Smooth muscle cell (in vitro differentiated cells): ENCODE data around the gene EEF1AKMT1. TPM values are rescaled to one million over a fixed set of nuclear protein-coding genes. Genes with fewer than 3 reads are reported as not detected.

Experiments used
- DNase-seq: peaks from one replicate; lab custom pipeline; 2025; ENCODE audit not compliant: unreplicated experiment; lab: John Stamatoyannopoulos, UW
- H2AFZ ChIP-seq: fragments of 200-600 bp; sonication (generic); 2 replicates; pipeline ENCODE4 v1.6.0; 2016; ENCODE audit warnings: antibody characterized with exemption, low read depth, mild to moderate bottlenecking
- H3F3A ChIP-seq: fragments of 200-600 bp; sonication (generic); 2 replicates; pipeline ENCODE4 v1.6.0; 2017; ENCODE audit warnings: antibody characterized with exemption, low read depth
- H3K27ac ChIP-seq: fragments of 200-600 bp; sonication (generic); 2 replicates; pipeline ENCODE4 v1.5.1; 2016; ENCODE audit warnings: low read depth, mild to moderate bottlenecking
- H3K27me3 ChIP-seq: fragments of 200-600 bp; sonication (generic); 2 replicates; pipeline ENCODE4 v1.6.1; 2016; ENCODE audit warnings: low read depth, mild to moderate bottlenecking
- H3K36me3 ChIP-seq: fragments of 200-600 bp; sonication (generic); 2 replicates; pipeline ENCODE4 v1.5.1; 2016; ENCODE audit warnings: low read depth
- H3K4me1 ChIP-seq: fragments of 200-600 bp; sonication (generic); 2 replicates; pipeline ENCODE4 v1.5.1; 2016; ENCODE audit warnings: low read depth
- H3K4me2 ChIP-seq: fragments of 200-600 bp; sonication (generic); 2 replicates; pipeline ENCODE4 v1.6.0; 2016; ENCODE audit warnings: mild to moderate bottlenecking
- H3K4me3 ChIP-seq: fragments of 200-600 bp; sonication (generic); 2 replicates; pipeline ENCODE4 v1.5.1; 2016; ENCODE audit warnings: mild to moderate bottlenecking
- H3K79me2 ChIP-seq: fragments of 200-600 bp; sonication (generic); 2 replicates; pipeline ENCODE4 v1.6.0; 2016; ENCODE audit warnings: low read depth, mild to moderate bottlenecking
- H3K9ac ChIP-seq: fragments of 200-600 bp; sonication (generic); 2 replicates; pipeline ENCODE4 v1.6.0; 2016; ENCODE audit warnings: low read depth
- H3K9me3 ChIP-seq: fragments of 200-600 bp; sonication (generic); replicated peaks from 2 replicates; pipeline ENCODE4 v1.5.1; 2016; ENCODE audit warnings: low read depth
- H4K20me1 ChIP-seq: fragments of 200-600 bp; sonication (generic); 2 replicates; pipeline ENCODE4 v1.6.0; 2016; ENCODE audit warnings: low read depth
- CTCF ChIP-seq: fragments of 200-600 bp; sonication (generic); IDR thresholded peaks from 2 replicates; pipeline ENCODE4 v1.5.1; 2017; ENCODE audit warnings: borderline replicate concordance, mild to moderate bottlenecking, antibody characterized with exemption; ENCODE audit not compliant: insufficient read depth, poor library complexity, severe bottlenecking
- WGBS: methylation state at CpG from one replicate; pipeline ENCODE4 v1.1.7; 2016; ENCODE audit warnings: low lambda C conversion rate; 5-methylcytosine and 5-hydroxymethylcytosine counted together
- polyA plus RNA-seq: library from polyadenylated mRNA; unstranded; fragments of >200 nt; fragmentation: Nextera tagmentation; extraction: Ambion mirVana; gene quantifications from 2 replicates; pipeline ENCODE4 v1.2.1, GENCODE V29; 2016
- total RNA-seq: library from RNA; depleted of rRNA; stranded (reverse); fragments of >200 nt; gene quantifications from 2 replicates; pipeline ENCODE4 v1.2.3, GENCODE V29; 2014

Gene EEF1AKMT1
- total and polyA plus RNA-seq, 2 experiments from 2014 or later: 15.0 to 17.3 TPM

GRCh38 chr13:20689291-20689690 is 84.5 kb downstream of the EEF1AKMT1 start:
- H3K36me3 ChIP-seq: no peaks in the 10 kb centered on the region

GRCh38 chr13:20686863-20687579 is 86.7 kb downstream of the EEF1AKMT1 start:
- WGBS: 72% methylated on average over 4 of the region's 4 CpGs
- Histone ChIP-seq H2AFZ (no peak overlapping the region), H4K20me1 (no peaks in the 10 kb centered on the region), H3K9me3 (no peaks in the 10 kb centered on the region), H3K4me1 (peaks cover under 1% of the 10 kb centered on the region), H3F3A (no peaks in the 10 kb centered on the region), H3K36me3 (no peaks in the 10 kb centered on the region), H3K4me2 (no peak overlapping the region), H3K9ac (no peak overlapping the region), H3K27me3 (no peaks in the 10 kb centered on the region), H3K79me2 (no peaks in the 10 kb centered on the region), H3K27ac (no peak overlapping the region), H3K4me3 (no peak overlapping the region)
- DNase-seq: no peak
- no peak for TF ChIP-seq CTCF

More at GRCh38 chr13:20689291-20689690, 84.5 kb downstream of the EEF1AKMT1 start:
- Histone ChIP-seq H3K4me3 (no peak overlapping the region), H3K4me2 (no peak overlapping the region), H3K4me1 (no peaks in the 10 kb centered on the region), H3K27ac (no peak overlapping the region), H3K27me3 (no peaks in the 10 kb centered on the region), H2AFZ (no peak overlapping the region), H3K79me2 (no peaks in the 10 kb centered on the region), H4K20me1 (no peaks in the 10 kb centered on the region), H3K9ac (no peak overlapping the region), H3F3A (no peaks in the 10 kb centered on the region), H3K9me3 (no peaks in the 10 kb centered on the region)
- no peak for DNase-seq
- TF ChIP-seq CTCF: no peak
- WGBS: 61% methylated on average over 3 of the region's 3 CpGs

GRCh38 chr13:20686167-20686566 is 87.6 kb downstream of the EEF1AKMT1 start:
- Histone ChIP-seq H2AFZ (no peak overlapping the region), H3F3A (no peaks in the 10 kb centered on the region), H3K79me2 (no peaks in the 10 kb centered on the region), H4K20me1 (no peaks in the 10 kb centered on the region), H3K4me3 (no peak overlapping the region), H3K4me1 (peaks cover 5% of the 10 kb centered on the region), H3K27ac (no peak overlapping the region), H3K36me3 (no peaks in the 10 kb centered on the region), H3K9ac (no peak overlapping the region), H3K27me3 (no peaks in the 10 kb centered on the region), H3K4me2 (no peak overlapping the region), H3K9me3 (no peaks in the 10 kb centered on the region)
- WGBS: 87% methylated on average over 1 of the region's 1 CpG
- TF ChIP-seq CTCF: no peak
- DNase-seq: no peak

- Histone ChIP-seq H3K4me2 (no peak overlapping the region), H3F3A (no peaks in the 10 kb centered on the region), H3K27ac (no peak overlapping the region), H3K9me3 (no peaks in the 10 kb centered on the region), H4K20me1 (no peaks in the 10 kb centered on the region), H2AFZ (no peak overlapping the region), H3K4me1 (peaks cover 5% of the 10 kb centered on the region), H3K4me3 (no peak overlapping the region), H3K36me3 (no peaks in the 10 kb centered on the region), H3K27me3 (no peaks in the 10 kb centered on the region), H3K79me2 (no peaks in the 10 kb centered on the region), H3K9ac (no peak overlapping the region)
- 3% methylated on average over 6 of the region's 6 CpGs for WGBS
- DNase-seq: no peak
- TF ChIP-seq CTCF: no peak
These were observed 88.7 kb downstream of the EEF1AKMT1 start for GRCh38 chr13:20685092-20685491.
